ENCODE measurements around the gene SLC25A36. TPM values are rescaled to one million over a fixed set of nuclear protein-coding genes. Genes with fewer than 3 reads are reported as not detected.
"Not testable (repeated sequence)": the region's sequence is repeated elsewhere in the genome, so short reads cannot be mapped to it uniquely, and the experiment has no call there.

The SLC25A36 gene
- total RNA-seq, 2 experiments from 2014 or later = 71.8 to 81.3 TPM

DNA sequence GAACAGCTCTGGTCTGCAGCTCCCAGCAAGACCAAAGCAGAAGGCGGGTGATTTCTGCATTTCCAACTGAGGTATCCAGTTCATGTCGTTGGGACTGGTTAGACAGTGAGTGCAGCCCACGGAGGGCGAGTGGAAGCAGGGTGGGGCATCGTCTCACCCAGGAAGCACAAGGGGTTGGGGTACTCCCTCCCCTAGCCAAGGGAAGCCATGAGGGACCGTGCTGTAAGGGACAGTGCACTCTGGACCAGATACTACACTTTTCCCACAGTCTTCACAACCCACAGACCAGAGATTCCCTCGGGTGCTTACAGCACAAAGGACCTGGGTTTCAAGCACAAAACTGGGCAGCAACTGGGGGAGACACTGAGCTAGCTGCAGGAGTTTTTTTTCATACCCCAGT is 8.5 kb upstream of the SLC25A36 start:
- intact Hi-C loops (cut with micrococcal nuclease; ENCODE audit: unreplicated experiment) = no loop called here
- H3K4me1 ChIP-seq (ENCODE audit: insufficient read depth, low read length, poor library complexity, severe bottlenecking) = no peaks in the 10 kb centered on the region
- no peak overlapping the region for H3K4me2 ChIP-seq (ENCODE audit: low read length)
- H4K20me1 ChIP-seq (ENCODE audit: insufficient read depth, low read length) = no peaks in the 10 kb centered on the region
- H3K27ac ChIP-seq (ENCODE audit: low read depth, low read length, poor library complexity, severe bottlenecking) = no peak overlapping the region
- no peaks in the 10 kb centered on the region for H3K79me2 ChIP-seq (ENCODE audit: insufficient read depth, low read depth, low read length)
- CTCF ChIA-PET (ENCODE audit: unreplicated experiment) = no interaction called here
- no peak overlapping the region for H2AFZ ChIP-seq (ENCODE audit: low read length)
- POLR2A ChIA-PET = interaction anchor here (1.7 kb wide), 1 partner anchor 10 kb away, joined by 5 read pairs; no protein-coding TSS in a partner anchor
- no peaks in the 10 kb centered on the region for H3K9me2 ChIP-seq (ENCODE audit: insufficient read depth, low read length)
- BruUV-seq (replicated peaks) = no TSS peak
- TF ChIP-seq CTCF (conservative IDR thresholded peaks at IDR 0.05; ENCODE audit: low read length) (no peak), EZH2phosphoT487 (IDR thresholded peaks at IDR 0.05; ENCODE audit: borderline replicate concordance, low read depth, low read length) (no peak)
- no peak overlapping the region for H3K4me3 ChIP-seq (ENCODE audit: low read depth, low read length, poor library complexity, severe bottlenecking)
- DNase-seq (ENCODE audit: low spot score) = no peak
- H3K36me3 ChIP-seq (ENCODE audit: insufficient read depth, low read length) = no peaks in the 10 kb centered on the region
- H3K9me3 ChIP-seq (ENCODE audit: low read length) = no peaks in the 10 kb centered on the region

- intact Hi-C loops (cut with micrococcal nuclease; ENCODE audit: unreplicated experiment) = no loop called here
- H2AFZ ChIP-seq (ENCODE audit: low read length) = no peak overlapping the region
- no TSS peak for BruUV-seq (replicated peaks)
Observed at GRCh38 chr3:140933552-140933951, 8.1 kb upstream of the SLC25A36 start.

GRCh38 chr3:140939305-140939704 is 2.3 kb upstream of the SLC25A36 start:
- Histone ChIP-seq H4K20me1 (ENCODE audit: insufficient read depth, low read length) (peaks cover 17% of the 10 kb centered on the region), H3K4me1 (ENCODE audit: insufficient read depth, low read length, poor library complexity, severe bottlenecking) (peaks cover 21% of the 10 kb centered on the region), H3K79me2 (ENCODE audit: insufficient read depth, low read depth, low read length) (peaks cover 21% of the 10 kb centered on the region)
- DNase-seq (ENCODE audit: low spot score); intact Hi-C loops (cut with micrococcal nuclease; ENCODE audit: unreplicated experiment); POLR2A ChIA-PET; H2AFZ ChIP-seq (ENCODE audit: low read length); H3K9me3 ChIP-seq (ENCODE audit: low read length); H3K36me3 ChIP-seq (ENCODE audit: insufficient read depth, low read length); BruUV-seq (replicated peaks); H3K27ac ChIP-seq (ENCODE audit: low read depth, low read length, poor library complexity, severe bottlenecking); H3K4me3 ChIP-seq (ENCODE audit: low read depth, low read length, poor library complexity, severe bottlenecking); H3K4me2 ChIP-seq (ENCODE audit: low read length); CTCF ChIA-PET (ENCODE audit: unreplicated experiment); H3K9me2 ChIP-seq (ENCODE audit: insufficient read depth, low read length): not testable (repeated sequence)

More at GRCh38 chr3:140933552-140933951, 8.1 kb upstream of the SLC25A36 start:
- Histone ChIP-seq H3K4me2 (ENCODE audit: low read length) (no peak overlapping the region), H3K4me1 (ENCODE audit: insufficient read depth, low read length, poor library complexity, severe bottlenecking) (no peaks in the 10 kb centered on the region), H3K27ac (ENCODE audit: low read depth, low read length, poor library complexity, severe bottlenecking) (no peak overlapping the region), H3K79me2 (ENCODE audit: insufficient read depth, low read depth, low read length) (no peaks in the 10 kb centered on the region), H3K9me3 (ENCODE audit: low read length) (no peaks in the 10 kb centered on the region), H4K20me1 (ENCODE audit: insufficient read depth, low read length) (no peaks in the 10 kb centered on the region), H3K4me3 (ENCODE audit: low read depth, low read length, poor library complexity, severe bottlenecking) (no peak overlapping the region), H3K36me3 (ENCODE audit: insufficient read depth, low read length) (no peaks in the 10 kb centered on the region), H3K9me2 (ENCODE audit: insufficient read depth, low read length) (no peaks in the 10 kb centered on the region)
- TF ChIP-seq EZH2phosphoT487 (IDR thresholded peaks at IDR 0.05; ENCODE audit: borderline replicate concordance, low read depth, low read length) = no peak
- no peak for TF ChIP-seq CTCF (conservative IDR thresholded peaks at IDR 0.05; ENCODE audit: low read length)
- POLR2A ChIA-PET = no interaction called here
- DNase-seq (ENCODE audit: low spot score) = no peak
- CTCF ChIA-PET (ENCODE audit: unreplicated experiment) = no interaction called here
